HepG2 (cell line): Measurements from ENCODE around the gene ZNF511. TPM values are rescaled to one million over a fixed set of nuclear protein-coding genes. Genes with fewer than 3 reads are reported as not detected.

Source experiments
- ATAC-seq: fragments of 200-7000 bp; cut with Tn5 transposase; 3 replicates; pipeline ENCODE4 v1.9.1; 2020; ENCODE audit warnings: mild to moderate bottlenecking, moderate library complexity
- BruUV-seq: library from RNA; stranded (reverse); fragments of 400-500 nt; replicated peaks from 2 replicates; lab custom pipeline; 2021; lab: Mats Ljungman, UMichigan
- CTCF ChIA-PET: fragments of 300-600 bp; formaldehyde crosslinking; extraction: SDS; loops from one replicate; lab custom pipeline; 2021; ENCODE audit warnings: low total read pairs, inconsistent platforms, low intra/inter-chr PET ratio; lab: Yijun Ruan, JAX
- POLR2A ChIA-PET: fragments of 350-600 bp; sonication (Branson Sonifier 250); formaldehyde crosslinking; loops from one replicate; lab custom pipeline; 2020; ENCODE audit warnings: antibody characterized with exemption, inconsistent platforms; lab: Yijun Ruan, JAX
- DNase-seq: peaks from one replicate; pipeline ENCODE4 v3.0.0-alpha.2; 2015; ENCODE audit warnings: low spot score
- FAIRE-seq: peaks from 3 replicates; lab custom pipeline; 2011; peaks lifted over from hg19 to GRCh38; lab: Jason Lieb, UNC
- H2AFZ ChIP-seq: one replicate; pipeline ENCODE4 v1.6.1; 2011; ENCODE audit warnings: low read length, inconsistent platforms
- H3K27ac ChIP-seq: fragments of 300-600 bp; 3 replicates; pipeline ENCODE4 v1.8.0; 2011; ENCODE audit warnings: mixed run types, mild to moderate bottlenecking, mixed read lengths, low read length, inconsistent platforms; ENCODE audit not compliant: insufficient read depth; ENCODE audit errors: extremely low read length
- H3K27me3 ChIP-seq, 2 experiments: fragments of 200-600 bp in 1 of 2; 2 replicates in 1 of 2; 3 replicates in 1 of 2; pipeline versions ENCODE4 v1.6.0 to v1.8.0; 2011; ENCODE audit warnings: low read length in 2 of 2, mild to moderate bottlenecking in 2 of 2, moderate library complexity in 2 of 2, inconsistent platforms in 1 of 2; ENCODE audit not compliant: insufficient read depth in 2 of 2, control insufficient read depth in 1 of 2
- H3K36me3 ChIP-seq, 2 experiments: fragments of 200-600 bp in 1 of 2; replicated peaks in 1 of 2; 2 replicates in 1 of 2; 3 replicates in 1 of 2; pipeline versions ENCODE4 v1.5.1 to v1.8.0; 2011; ENCODE audit warnings: low read length in 2 of 2, inconsistent platforms in 1 of 2; ENCODE audit not compliant: insufficient read depth in 2 of 2, control insufficient read depth in 1 of 2
- H3K4me1 ChIP-seq: 2 replicates; pipeline ENCODE4 v1.5.1; 2012; ENCODE audit warnings: low read length, inconsistent platforms; ENCODE audit not compliant: insufficient read depth
- H3K4me2 ChIP-seq: 2 replicates; pipeline ENCODE4 v1.6.0; 2011; ENCODE audit warnings: low read depth, low read length, inconsistent platforms
- H3K4me3 ChIP-seq, 3 experiments: fragments of 200-600 bp in 1 of 3; sonication (generic), shearing (Covaris generic) in 1 of 3; replicated peaks in 1 of 3; 2 replicates each; pipeline ENCODE4 v1.5.1; 2011 to 2016; ENCODE audit warnings: low read length in 3 of 3, inconsistent platforms in 2 of 3, low read depth in 2 of 3, mild to moderate bottlenecking in 2 of 3, control low read depth in 1 of 3, mixed read lengths in 1 of 3; ENCODE audit not compliant: insufficient read depth in 1 of 3
- H3K79me2 ChIP-seq: one replicate; pipeline ENCODE4 v1.6.1; 2011; ENCODE audit warnings: low read length, inconsistent platforms; ENCODE audit not compliant: insufficient read depth
- H3K9ac ChIP-seq: 2 replicates; pipeline ENCODE4 v1.6.0; 2011; ENCODE audit warnings: mild to moderate bottlenecking, low read depth, low read length, inconsistent platforms; ENCODE audit not compliant: insufficient read depth
- H3K9me3 ChIP-seq: 2 replicates; pipeline ENCODE4 v1.5.1; 2012; ENCODE audit warnings: mild to moderate bottlenecking, low read length
- H4K20me1 ChIP-seq: 2 replicates; pipeline ENCODE4 v1.6.0; 2011; ENCODE audit warnings: inconsistent platforms, mild to moderate bottlenecking, low read length, moderate library complexity; ENCODE audit not compliant: insufficient read depth
- AGO1 ChIP-seq: fragments of 200-400 bp; formaldehyde crosslinking; IDR thresholded peaks from 2 replicates; pipeline ENCODE4 v1.6.1; 2017; ENCODE audit warnings: mild to moderate bottlenecking, low read depth, low read length, moderate library complexity; ENCODE audit not compliant: poor library complexity, severe bottlenecking
- AGO2 ChIP-seq: fragments of 200-400 bp; formaldehyde crosslinking; optimal IDR thresholded peaks from 2 replicates; pipeline ENCODE3; 2017; ENCODE audit warnings: mild to moderate bottlenecking, low read depth, low read length, moderate library complexity
- FOXA3 ChIP-seq: IDR thresholded peaks from 2 replicates; pipeline ENCODE4 v1.6.1; 2016; ENCODE audit warnings: missing genetic modification reagents, missing compliant biosample characterization
- FOXJ3 ChIP-seq: sonication (generic); formaldehyde crosslinking; IDR thresholded peaks from 2 replicates; pipeline ENCODE4 v1.4.0; 2020; ENCODE audit warnings: missing genetic modification reagents, mild to moderate bottlenecking, borderline replicate concordance
- KAT2B ChIP-seq: fragments of 150-350 bp; IDR thresholded peaks from 2 replicates; pipeline ENCODE4 v1.6.1; 2014; ENCODE audit warnings: low read depth, low read length, borderline replicate concordance
- MTA1 ChIP-seq: sonication (generic); formaldehyde crosslinking; IDR thresholded peaks from 2 replicates; pipeline ENCODE4 v1.4.0; 2020; ENCODE audit warnings: missing genetic modification reagents, mild to moderate bottlenecking, borderline replicate concordance
- MTF2 ChIP-seq: sonication (generic); formaldehyde crosslinking; IDR thresholded peaks from 2 replicates; pipeline ENCODE4 v1.5.0; 2020; ENCODE audit warnings: missing genetic modification reagents, borderline replicate concordance
- NR1H2 ChIP-seq: sonication (generic); formaldehyde crosslinking; IDR thresholded peaks from 2 replicates; pipeline ENCODE4 v1.8.1; 2022; ENCODE audit warnings: low read depth, missing genetic modification reagents, borderline replicate concordance
- NR2C2 ChIP-seq: sonication (generic); formaldehyde crosslinking; IDR thresholded peaks from 2 replicates; pipeline ENCODE4 v1.4.0; 2020; ENCODE audit warnings: missing genetic modification reagents, mild to moderate bottlenecking, moderate library complexity, borderline replicate concordance
- POLR2A ChIP-seq, 2 experiments: IDR thresholded peaks; 2 replicates each; pipeline ENCODE4 v1.6.1; 2011; ENCODE audit warnings: low read depth in 2 of 2, low read length in 2 of 2, mild to moderate bottlenecking in 1 of 2, moderate library complexity in 1 of 2; ENCODE audit not compliant: insufficient read depth in 1 of 2
- ZNF598 ChIP-seq: sonication (generic); formaldehyde crosslinking; IDR thresholded peaks from 2 replicates; pipeline ENCODE4 v1.5.1; 2020; ENCODE audit warnings: mild to moderate bottlenecking, missing genetic modification reagents, borderline replicate concordance
- ZNF674 ChIP-seq: sonication (generic); formaldehyde crosslinking; IDR thresholded peaks from 2 replicates; pipeline ENCODE4 v1.5.0; 2020; ENCODE audit warnings: low read depth, mild to moderate bottlenecking, missing genetic modification reagents
- ZNF740 ChIP-seq: sonication (generic); formaldehyde crosslinking; IDR thresholded peaks from 2 replicates; pipeline ENCODE4 v1.4.0; 2020; ENCODE audit warnings: missing genetic modification reagents
- ZNF749 ChIP-seq: sonication (generic); formaldehyde crosslinking; IDR thresholded peaks from 2 replicates; pipeline ENCODE4 v1.8.0; 2022; ENCODE audit warnings: mild to moderate bottlenecking, missing genetic modification reagents, moderate library complexity, borderline replicate concordance
- ZNF879 ChIP-seq: sonication (generic); formaldehyde crosslinking; IDR thresholded peaks from 2 replicates; pipeline ENCODE4 v1.8.1; 2023; ENCODE audit warnings: missing genetic modification reagents
- WGBS: methylation state at CpG from one replicate; pipeline ENCODE4 v1.1.6; 2017; ENCODE audit warnings: low lambda C conversion rate; 5-methylcytosine and 5-hydroxymethylcytosine counted together
- in situ Hi-C: cut with HindIII; loops from 2 replicates; pipeline ENCODE4 v1.10.0; 2017; ENCODE audit warnings: low pct_unique_long_range_greater_than_20kb; ENCODE audit not compliant: extremely low pct_ligation_motif_present
- intact Hi-C: fragments of 100-400 bp; cut with micrococcal nuclease; formaldehyde crosslinking; loops from one replicate; pipeline ENCODE4 v1.10.0; 2022; ENCODE audit not compliant: unreplicated experiment
- polyA plus RNA-seq, 8 experiments: library from polyadenylated mRNA; depleted of rRNA in 3 of 8; stranded (reverse) in 7 of 8; unstranded in 1 of 8; fragments of >200 nt; fragmentation: Illumina TruSeq in 4 of 8; extraction: Trizol in 4 of 8; gene quantifications; 2 replicates each; pipeline versions ENCODE4 v1.2.1 to v1.2.3, GENCODE V29; 2011 to 2016; ENCODE audit warnings: low read depth in 4 of 8, missing spikeins in 1 of 8, mixed read lengths in 1 of 8; ENCODE audit not compliant: insufficient read depth in 1 of 8
- total RNA-seq, 5 experiments: library from RNA; depleted of rRNA; stranded (reverse); fragments of >200 nt; fragmentation: Illumina TruSeq; extraction: Trizol; gene quantifications; 2 replicates each; pipeline ENCODE4 v1.2.3, GENCODE V29; 2016; ENCODE audit warnings: low read depth in 1 of 5

The ZNF511 gene
- total and polyA plus RNA-seq, 2 of the 13 experiments (the other 11 are each of a cell fraction or from before 2014, with no cell fraction given), result 35.6 to 66.4 TPM

- H3K4me3 ChIP-seq, result peak within 1 kb of the TSS in 1 of 3 experiments; percentile 48; a peak in 1 of 6 replicates
- H3K36me3 ChIP-seq, result peaks cover 6 to 11% of the 10 kb centered on the region in 2 experiments; a peak in 2 of 5 replicates
- WGBS, result 72% methylated on average over 26 of the region's 63 CpGs
- POLR2A ChIA-PET, result no interaction called here
- H3K27me3 ChIP-seq, result peaks cover 0 to 21% of the 10 kb centered on the region in 2 experiments; a peak in 3 of 5 replicates
- TF ChIP-seq AGO2, result peak; percentile 25
- no peak for TF ChIP-seq ZNF674
- ATAC-seq (no peak), FAIRE-seq (no peak), DNase-seq (no peak)
- H3K4me1 ChIP-seq, result peaks cover 23% of the 10 kb centered on the region
- peak within 1 kb of the TSS; percentile 60; the same call in 1 of the 2 replicates for H3K4me2 ChIP-seq
- intact Hi-C loops (no loop called here), in situ Hi-C loops (no loop called here)
- no peaks in the 10 kb centered on the region for H3K79me2 ChIP-seq
- no peaks in the 10 kb centered on the region for H3K9me3 ChIP-seq
- H3K27ac ChIP-seq, result no peak within 1 kb of the TSS
- H3K9ac ChIP-seq, result no peak within 1 kb of the TSS
- no peak within 1 kb of the TSS for H2AFZ ChIP-seq
- CTCF ChIA-PET, result no interaction called here
- H4K20me1 ChIP-seq, result peaks cover 7% of the 10 kb centered on the region; the same call in 1 of the 2 replicates
- no TSS peak for BruUV-seq
Measured at GRCh38 chr10:133276435-133277201, 32.1 kb upstream of the ZNF511 start, which contains the start of gene ADAM8. Gene ADAM8, minus strand, starts transcription at chr10:133276868. Its CDS starts 51 bp downstream, at chr10:133276817.

- ChIA-PET CTCF (no interaction called here), POLR2A (interaction anchor here (1.2 kb wide), 1 partner anchor 20 kb away, joined by 6 read pairs; no protein-coding TSS in a partner anchor)
- intact Hi-C loops (no loop called here), in situ Hi-C loops (no loop called here)
- DNase-seq (no peak), FAIRE-seq (no peak), ATAC-seq (peak; percentile 18)
- peaks cover 7 to 15% of the 10 kb centered on the region in 2 experiments; a peak in 3 of 5 replicates for H3K36me3 ChIP-seq
- peaks cover 7% of the 10 kb centered on the region; the same call in 1 of the 2 replicates for H4K20me1 ChIP-seq
- TF ChIP-seq POLR2A (IDR thresholded peaks at IDR 0.05; ENCODE audit: insufficient read depth in 1 of 2, low read depth in 2 of 2, low read length in 2 of 2), result 0 out of 4 replicates have a peak, but pooled peaks of 1 of the 2 experiments have one; percentile 9
- peak; percentile 41 for TF ChIP-seq AGO1
- no peak for TF ChIP-seq ZNF598
- TF ChIP-seq AGO2, result peak; percentile 82
- 0 out of 2 replicates have a peak, but pooled peaks have one; percentile 9 for TF ChIP-seq NR1H2 (CRISPR knock-in tag)
- TF ChIP-seq ZNF749, result no peak
- TF ChIP-seq FOXA3 (CRISPR knock-in tag), result no peak
- TF ChIP-seq KAT2B, result no peak
- TF ChIP-seq MTF2, result 0 out of 2 replicates have a peak, but pooled peaks have one; percentile 17
- no peak for TF ChIP-seq FOXJ3 (CRISPR knock-in tag)
- peak; percentile 24; the same call in 1 of the 2 replicates for TF ChIP-seq MTA1 (CRISPR knock-in tag)
- TF ChIP-seq ZNF879 (CRISPR knock-in tag), result no peak
- TF ChIP-seq ZNF740, result 0 out of 2 replicates have a peak, but pooled peaks have one; percentile 35
- peak; percentile 62 for TF ChIP-seq NR2C2 (CRISPR knock-in tag)
- no peak overlapping the region for H2AFZ ChIP-seq
- no peak overlapping the region for H3K27ac ChIP-seq
- no peaks in the 10 kb centered on the region for H3K79me2 ChIP-seq
- peaks cover 23% of the 10 kb centered on the region for H3K4me1 ChIP-seq
- H3K4me3 ChIP-seq, result peak overlapping the region in 1 of 3 experiments; percentile 48; a peak in 1 of 6 replicates
- H3K4me2 ChIP-seq, result peak overlapping the region; percentile 60
- H3K9me3 ChIP-seq, result no peaks in the 10 kb centered on the region
- 19% methylated on average over 10 of the region's 25 CpGs for WGBS
- BruUV-seq, result no TSS peak
- H3K9ac ChIP-seq, result no peak overlapping the region
- peaks cover 0 to 21% of the 10 kb centered on the region in 2 experiments; a peak in 3 of 5 replicates for H3K27me3 ChIP-seq
Measured at GRCh38 chr10:133277277-133277992, 31.3 kb upstream of the ZNF511 start.
